Measurements from ENCODE around the gene TENT5C.

The TENT5C gene

GRCh38 chr1:117613969-117614729 lies 8.3 kb downstream of the TENT5C start:
- peak; percentile 9 for DNase-seq (ENCODE audit: low spot score)

DNA sequence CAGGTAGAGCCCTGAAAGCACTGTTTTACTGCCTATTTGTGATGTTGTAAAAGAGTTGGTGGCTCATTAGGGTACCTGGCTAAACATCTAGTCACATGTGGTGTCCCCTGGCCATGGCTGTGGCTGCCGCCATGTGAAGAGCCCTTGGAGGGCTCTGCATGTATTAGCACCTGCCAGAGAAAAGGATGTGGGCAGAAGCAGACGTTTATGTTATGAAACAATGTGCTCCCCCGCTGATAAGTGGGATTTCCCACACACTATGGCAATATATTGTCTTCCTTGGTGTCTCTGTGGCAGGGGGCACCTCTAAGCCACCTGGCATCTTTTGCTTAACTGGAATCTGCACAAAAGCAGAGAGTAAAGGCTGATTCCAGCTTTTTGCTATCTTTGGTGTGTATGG lies 9.6 kb downstream of the TENT5C start:
- DNase-seq (ENCODE audit: low spot score): peak; percentile 38

- DNase-seq (ENCODE audit: low spot score): peak; percentile 20
Observed at GRCh38 chr1:117616356-117616755, 10.5 kb downstream of the TENT5C start.

DNA sequence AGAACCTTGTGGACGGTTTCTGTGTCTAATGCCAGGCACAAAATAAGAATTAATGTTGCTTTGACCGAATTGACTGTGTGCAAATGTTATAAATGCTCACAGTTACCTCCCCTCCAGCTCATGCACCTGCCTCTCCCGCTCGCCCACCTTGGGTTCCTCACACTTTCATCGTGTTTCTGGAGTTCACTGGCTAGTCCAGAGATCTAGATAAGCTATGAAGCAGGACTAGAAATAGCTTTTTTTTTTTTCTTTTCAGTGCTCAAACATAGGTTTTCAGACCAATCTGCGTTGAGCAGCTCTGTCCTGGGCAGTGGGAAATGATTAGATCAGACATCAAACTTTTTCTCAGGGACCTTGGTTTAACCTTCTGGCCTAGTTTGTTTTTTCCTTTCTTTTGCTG lies 11.1 kb downstream of the TENT5C start:
- DNase-seq (ENCODE audit: low spot score): no peak

- DNase-seq (ENCODE audit: low spot score): no peak
Observed at GRCh38 chr1:117618450-117619122, 12.7 kb downstream of the TENT5C start.

GRCh38 chr1:117620440-117620839 lies 14.6 kb downstream of the TENT5C start:
- DNase-seq (ENCODE audit: low spot score): peak; percentile 0

DNA sequence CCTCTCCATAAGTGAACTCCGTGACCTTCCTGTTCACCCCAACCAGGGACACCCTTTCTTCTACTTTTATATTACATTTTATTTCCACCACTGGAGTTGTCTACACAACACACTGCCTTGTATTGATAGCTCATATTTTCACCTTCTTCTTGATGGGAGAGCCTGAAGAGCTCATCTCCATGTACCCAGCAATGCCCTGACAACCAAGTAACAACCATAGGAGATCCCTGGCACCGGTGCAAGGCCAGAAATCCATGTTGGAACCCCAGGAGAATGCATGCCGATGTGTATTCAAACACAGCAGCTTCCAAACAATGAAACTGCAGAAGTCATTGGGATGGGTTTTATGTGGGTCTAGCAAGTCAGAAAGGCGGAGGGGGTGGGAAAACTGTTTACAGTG lies 15.5 kb downstream of the TENT5C start:
- DNase-seq (ENCODE audit: low spot score): no peak

DNA sequence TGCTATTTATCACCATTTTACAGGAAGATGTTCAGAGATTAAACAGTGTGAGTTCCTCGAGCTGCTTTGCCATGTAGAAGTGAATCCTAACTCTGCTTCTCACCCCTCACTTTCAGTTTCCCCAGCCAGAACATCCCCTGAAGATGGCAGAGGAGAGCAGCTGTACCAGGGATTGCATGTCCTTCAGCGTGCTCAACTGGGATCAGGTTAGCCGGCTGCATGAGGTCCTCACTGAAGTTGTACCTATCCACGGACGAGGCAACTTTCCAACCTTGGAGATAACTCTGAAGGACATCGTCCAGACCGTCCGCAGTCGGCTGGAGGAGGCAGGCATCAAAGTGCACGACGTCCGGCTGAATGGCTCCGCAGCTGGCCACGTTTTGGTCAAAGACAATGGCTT lies 16.9 kb downstream of the TENT5C start:
- DNase-seq (ENCODE audit: low spot score): no peak

GRCh38 chr1:117623141-117623540 lies 17.3 kb downstream of the TENT5C start:
- DNase-seq (ENCODE audit: low spot score): no peak

- DNase-seq (ENCODE audit: low spot score): no peak
Observed at GRCh38 chr1:117623698-117624097, 17.9 kb downstream of the TENT5C start.

GRCh38 chr1:117627546-117628130 lies 21.8 kb downstream of the TENT5C start:
- no peak for DNase-seq (ENCODE audit: low spot score)

DNA sequence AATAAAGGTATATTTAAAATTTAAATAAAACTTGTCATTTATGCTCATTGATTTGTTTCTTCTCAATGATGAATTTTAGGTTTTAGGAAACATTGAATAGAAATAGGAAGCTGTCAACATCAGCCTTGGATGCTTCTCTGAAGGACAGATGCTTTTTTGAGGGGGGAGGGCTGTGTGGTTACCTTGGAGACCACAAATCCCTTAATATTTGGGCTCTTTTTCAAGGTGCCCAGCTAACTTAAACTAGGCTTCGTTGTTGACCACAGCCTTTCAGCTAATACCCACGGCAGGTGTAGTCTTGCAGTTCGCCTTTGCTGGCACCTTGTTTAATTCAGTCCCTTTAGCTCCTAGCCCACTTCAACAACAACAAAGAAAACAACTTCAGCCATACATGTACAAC lies 22.5 kb downstream of the TENT5C start:
- peak; percentile 11 for DNase-seq (ENCODE audit: low spot score)

GRCh38 chr1:117629625-117630422 lies 24.0 kb downstream of the TENT5C start:
- DNase-seq (ENCODE audit: low spot score): peak; percentile 18

DNA sequence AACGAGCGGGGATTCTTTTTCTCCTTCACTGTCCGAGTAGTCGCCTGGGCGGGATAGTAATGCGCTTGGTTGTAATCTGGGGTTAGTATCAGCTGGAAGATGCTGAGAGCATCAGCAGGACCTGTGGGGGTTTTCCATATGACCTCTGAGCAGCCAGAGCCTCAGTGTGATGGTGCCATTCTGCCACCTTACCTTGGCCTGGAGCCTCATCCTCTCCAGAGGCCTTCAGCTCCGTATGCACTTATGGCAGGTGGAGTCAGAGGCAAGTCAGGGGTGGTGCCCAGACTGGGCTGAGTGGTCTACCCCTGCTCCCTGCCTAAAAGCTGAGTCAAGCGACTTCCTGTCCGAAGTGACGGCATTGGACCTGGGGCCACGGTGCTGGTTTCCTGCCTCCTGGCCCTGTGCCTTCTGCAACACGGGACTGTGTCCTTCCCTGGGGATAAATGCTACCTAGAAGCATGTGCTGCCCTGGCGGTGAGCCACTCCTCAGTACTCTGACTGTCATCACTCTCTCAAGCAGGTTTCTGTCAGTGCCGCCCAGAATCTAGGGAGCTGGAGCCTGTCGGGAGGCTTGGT lies 24.7 kb downstream of the TENT5C start:
- DNase-seq (ENCODE audit: low spot score): peak; percentile 26

- peak; percentile 6 for DNase-seq (ENCODE audit: low spot score)
Observed at GRCh38 chr1:117631359-117632160, 25.7 kb downstream of the TENT5C start.

DNA sequence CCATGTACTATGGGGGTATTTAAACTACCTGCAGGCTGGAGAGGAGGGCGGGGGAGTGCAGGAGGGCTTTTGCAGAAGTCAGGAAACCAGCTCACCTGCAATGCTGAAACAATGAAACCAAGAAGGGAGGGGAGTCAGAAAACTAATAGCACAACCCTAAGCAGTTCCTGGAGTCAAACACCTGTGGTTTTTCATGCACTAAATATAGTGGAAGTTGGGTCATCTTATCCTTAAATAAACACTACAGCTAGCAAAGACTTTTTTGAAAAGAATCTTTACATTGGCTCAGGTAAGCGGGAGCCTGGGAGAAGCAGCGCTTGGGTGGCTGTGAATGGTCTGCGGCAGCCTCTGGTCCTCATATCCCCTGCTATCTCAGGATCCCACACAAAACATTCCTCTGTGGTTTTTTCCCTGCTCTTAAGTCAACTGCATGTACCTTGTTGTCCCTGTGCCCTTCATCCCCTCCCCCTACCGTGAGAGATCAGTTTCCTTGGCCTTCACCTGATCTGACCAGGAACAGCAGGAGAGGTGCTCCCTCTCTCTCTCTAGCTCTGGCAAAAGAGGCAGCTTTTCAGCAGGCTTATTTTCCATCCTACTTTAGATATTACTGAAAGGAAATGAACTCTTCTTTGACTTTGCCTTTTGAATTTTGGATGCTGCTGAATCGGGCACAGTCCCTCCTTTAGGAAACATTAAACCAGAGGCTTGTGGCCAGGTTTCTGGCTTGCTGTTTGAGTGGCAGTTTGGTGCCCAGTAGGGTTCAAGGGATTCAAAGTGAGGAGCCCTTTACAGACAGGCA lies 26.6 kb downstream of the TENT5C start:
- DNase-seq (ENCODE audit: low spot score): peak; percentile 48

- peak; percentile 48 for DNase-seq (ENCODE audit: low spot score)
Observed at GRCh38 chr1:117633068-117633345, 27.2 kb downstream of the TENT5C start.

DNA sequence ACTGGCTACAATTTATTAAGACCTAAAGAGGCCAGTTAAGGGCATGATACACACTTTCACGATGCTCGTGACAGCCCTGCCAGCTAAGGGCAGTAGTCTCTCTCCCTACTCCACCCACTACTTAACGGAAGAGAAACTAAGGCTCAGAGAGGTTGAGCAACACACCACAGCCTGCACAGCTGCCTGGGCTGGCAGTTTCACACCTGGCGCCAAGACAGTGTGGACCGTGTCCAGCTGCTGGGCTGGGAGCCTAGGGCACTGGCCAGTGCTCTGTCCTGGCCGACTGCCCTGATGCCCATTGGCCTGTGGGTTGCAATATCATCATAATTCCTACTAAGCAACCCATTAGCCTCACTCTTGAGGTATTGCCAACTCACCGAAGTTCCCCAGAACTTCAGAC lies 27.6 kb downstream of the TENT5C start:
- peak; percentile 17 for DNase-seq (ENCODE audit: low spot score)

DNA sequence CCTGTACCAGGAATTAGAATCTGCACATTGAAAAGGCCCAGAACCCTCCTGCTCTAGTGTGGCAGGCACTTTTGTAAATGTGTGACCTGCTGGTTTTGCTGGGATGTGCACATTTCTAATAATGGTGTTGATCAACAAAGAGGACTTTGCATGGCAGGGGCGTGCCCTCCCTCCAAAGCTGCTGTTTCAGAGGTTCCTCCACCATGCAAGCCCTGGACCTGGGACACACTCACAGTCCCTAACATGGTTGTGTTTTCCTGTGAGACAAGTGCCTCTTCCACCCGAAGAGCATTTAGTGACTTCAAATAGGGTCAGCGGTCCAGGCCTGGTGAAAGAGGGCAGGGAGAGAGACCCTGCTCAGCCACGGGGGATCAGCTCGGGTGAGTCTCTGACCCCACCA lies 28.1 kb downstream of the TENT5C start:
- peak; percentile 47 for DNase-seq (ENCODE audit: low spot score)

DNA sequence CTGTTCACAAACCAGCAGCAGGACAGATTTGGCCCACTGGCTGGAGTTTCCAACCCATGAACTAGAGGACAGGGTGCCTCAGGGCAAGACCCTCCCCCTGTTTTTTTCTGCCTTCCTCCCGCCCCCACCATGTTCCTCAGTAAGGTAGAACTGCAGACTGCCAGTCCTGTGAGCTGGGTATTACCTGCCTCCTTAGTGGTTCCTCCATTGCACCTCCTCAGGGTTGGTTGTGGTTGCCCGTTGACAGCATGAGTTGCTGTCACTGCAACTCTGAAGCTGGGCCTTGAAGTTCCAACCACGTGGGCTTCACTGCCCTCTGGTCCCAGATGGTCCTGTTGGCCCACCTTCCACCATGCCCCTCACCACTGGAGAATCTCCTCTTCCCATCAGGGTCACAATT lies 28.8 kb downstream of the TENT5C start:
- DNase-seq (ENCODE audit: low spot score): no peak

- peak; percentile 4 for DNase-seq (ENCODE audit: low spot score)
Observed at GRCh38 chr1:117635805-117636204, 30.0 kb downstream of the TENT5C start.
